ENCODE results near the gene YY1.

Gene YY1

GRCh38 chr14:100236881-100237280 lies 2.1 kb upstream of the YY1 start:
- Histone ChIP-seq H3K27ac (no peak overlapping the region), H3K4me3 (peak overlapping the region; percentile 78), H3K9me3 (ENCODE audit: low read depth, low read length) (no peaks in the 10 kb centered on the region), H3K36me3 (ENCODE audit: insufficient read depth, low read length) (peaks cover 18% of the 10 kb centered on the region), H3K9ac (ENCODE audit: insufficient read length) (peak overlapping the region; percentile 84)
- DNase-seq (ENCODE audit: low read depth, low spot score), result no peak
- TF ChIP-seq EZH2 (IDR thresholded peaks at IDR 0.05) (no peak), POLR2AphosphoS5 (IDR thresholded peaks at IDR 0.05; ENCODE audit: borderline replicate concordance, low read depth, low read length) (no peak), FOXP2 (optimal IDR thresholded peaks at IDR 0.05; ENCODE audit: control extremely low read depth, extremely low read length, insufficient read depth) (no peak)

GRCh38 chr14:100237735-100238418 lies 1.1 kb upstream of the YY1 start:
- Histone ChIP-seq H3K27ac (peak overlapping the region; percentile 95), H3K9me3 (ENCODE audit: low read depth, low read length) (no peaks in the 10 kb centered on the region), H3K36me3 (ENCODE audit: insufficient read depth, low read length) (peaks cover 25% of the 10 kb centered on the region), H3K9ac (ENCODE audit: insufficient read length) (peak overlapping the region; percentile 84), H3K4me3 (peak overlapping the region; percentile 78)
- DNase-seq (ENCODE audit: low read depth, low spot score), result no peak
- TF ChIP-seq EZH2 (IDR thresholded peaks at IDR 0.05) (no peak), POLR2AphosphoS5 (IDR thresholded peaks at IDR 0.05; ENCODE audit: borderline replicate concordance, low read depth, low read length) (no peak), FOXP2 (optimal IDR thresholded peaks at IDR 0.05; ENCODE audit: control extremely low read depth, extremely low read length, insufficient read depth) (no peak)

- Histone ChIP-seq H3K9ac (ENCODE audit: insufficient read length) (peak overlapping the region; percentile 87), H3K27ac (peak overlapping the region; percentile 88), H3K9me3 (ENCODE audit: low read depth, low read length) (no peaks in the 10 kb centered on the region), H3K4me3 (peak overlapping the region; percentile 96), H3K36me3 (ENCODE audit: insufficient read depth, low read length) (peaks cover 29% of the 10 kb centered on the region)
- TF ChIP-seq EZH2 (IDR thresholded peaks at IDR 0.05), result no peak
- TF ChIP-seq POLR2AphosphoS5 (IDR thresholded peaks at IDR 0.05; ENCODE audit: borderline replicate concordance, low read depth, low read length), result no peak
- DNase-seq (ENCODE audit: low read depth, low spot score), result no peak
Observed at GRCh38 chr14:100239211-100239839, 381 bp downstream of the YY1 start.

GRCh38 chr14:100239840-100240667 lies 1.1 kb downstream of the YY1 start:
- no peak for DNase-seq (ENCODE audit: low read depth, low spot score)
- Histone ChIP-seq H3K36me3 (ENCODE audit: insufficient read depth, low read length) (peaks cover 25% of the 10 kb centered on the region), H3K9me3 (ENCODE audit: low read depth, low read length) (no peaks in the 10 kb centered on the region), H3K9ac (ENCODE audit: insufficient read length) (peak overlapping the region; percentile 87), H3K27ac (peak overlapping the region; percentile 88), H3K4me3 (peak overlapping the region; percentile 97)
- no peak for TF ChIP-seq FOXP2 (optimal IDR thresholded peaks at IDR 0.05; ENCODE audit: control extremely low read depth, extremely low read length, insufficient read depth)
- TF ChIP-seq POLR2AphosphoS5 (IDR thresholded peaks at IDR 0.05; ENCODE audit: borderline replicate concordance, low read depth, low read length), result no peak
- no peak for TF ChIP-seq EZH2 (IDR thresholded peaks at IDR 0.05)

GRCh38 chr14:100240668-100241032 lies 1.7 kb downstream of the YY1 start:
- DNase-seq (ENCODE audit: low read depth, low spot score), result no peak
- peak overlapping the region; percentile 97 for H3K4me3 ChIP-seq
- peaks cover 25% of the 10 kb centered on the region; the same call in 1 of the 2 replicates for H3K36me3 ChIP-seq (ENCODE audit: insufficient read depth, low read length)
- H3K27ac ChIP-seq, result peak overlapping the region; percentile 71
- no peaks in the 10 kb centered on the region for H3K9me3 ChIP-seq (ENCODE audit: low read depth, low read length)
- TF ChIP-seq FOXP2 (optimal IDR thresholded peaks at IDR 0.05; ENCODE audit: control extremely low read depth, extremely low read length, insufficient read depth) (no peak), POLR2AphosphoS5 (IDR thresholded peaks at IDR 0.05; ENCODE audit: borderline replicate concordance, low read depth, low read length) (no peak)
- peak overlapping the region; percentile 82 for H3K9ac ChIP-seq (ENCODE audit: insufficient read length)

- Histone ChIP-seq H3K36me3 (ENCODE audit: insufficient read depth, low read length) (peaks cover 25% of the 10 kb centered on the region; the same call in 1 of the 2 replicates), H3K9me3 (ENCODE audit: low read depth, low read length) (no peaks in the 10 kb centered on the region), H3K4me3 (peak overlapping the region; percentile 97), H3K27ac (0 out of 2 replicates have a peak overlapping the region, but pooled peaks have one; percentile 71), H3K9ac (ENCODE audit: insufficient read length) (peak overlapping the region; percentile 82)
- TF ChIP-seq FOXP2 (optimal IDR thresholded peaks at IDR 0.05; ENCODE audit: control extremely low read depth, extremely low read length, insufficient read depth), result no peak
- no peak for TF ChIP-seq POLR2AphosphoS5 (IDR thresholded peaks at IDR 0.05; ENCODE audit: borderline replicate concordance, low read depth, low read length)
- TF ChIP-seq EZH2 (IDR thresholded peaks at IDR 0.05), result no peak
- DNase-seq (ENCODE audit: low read depth, low spot score), result no peak
Observed at GRCh38 chr14:100241279-100241678, 2.3 kb downstream of the YY1 start.

GRCh38 chr14:100243020-100243419 lies 4.1 kb downstream of the YY1 start:
- peak overlapping the region; percentile 63 for H3K27ac ChIP-seq
- peaks cover 29% of the 10 kb centered on the region; the same call in 1 of the 2 replicates for H3K36me3 ChIP-seq (ENCODE audit: insufficient read depth, low read length)
- DNase-seq (ENCODE audit: low read depth, low spot score), result no peak
- peak overlapping the region; percentile 18; the same call in 1 of the 2 replicates for H3K4me3 ChIP-seq
- TF ChIP-seq POLR2AphosphoS5 (IDR thresholded peaks at IDR 0.05; ENCODE audit: borderline replicate concordance, low read depth, low read length), result no peak
- H3K9me3 ChIP-seq (ENCODE audit: low read depth, low read length), result no peaks in the 10 kb centered on the region
- H3K9ac ChIP-seq (ENCODE audit: insufficient read length), result peak overlapping the region; percentile 53

- Histone ChIP-seq H3K27ac (peak overlapping the region; percentile 28; the same call in 1 of the 2 replicates), H3K9ac (ENCODE audit: insufficient read length) (no peak overlapping the region), H3K36me3 (ENCODE audit: insufficient read depth, low read length) (peaks cover 17% of the 10 kb centered on the region; the same call in 1 of the 2 replicates), H3K4me3 (no peak overlapping the region), H3K9me3 (ENCODE audit: low read depth, low read length) (no peaks in the 10 kb centered on the region)
- DNase-seq (ENCODE audit: low read depth, low spot score), result no peak
- TF ChIP-seq EZH2 (IDR thresholded peaks at IDR 0.05) (no peak), POLR2AphosphoS5 (IDR thresholded peaks at IDR 0.05; ENCODE audit: borderline replicate concordance, low read depth, low read length) (no peak), FOXP2 (optimal IDR thresholded peaks at IDR 0.05; ENCODE audit: control extremely low read depth, extremely low read length, insufficient read depth) (no peak)
Observed at GRCh38 chr14:100246809-100247428, 8.0 kb downstream of the YY1 start.

All from SK-N-MC (cell line).